ENCODE measurements around the gene GAST.
"Not testable (repeated sequence)": the region's sequence is repeated elsewhere in the genome, so short reads cannot be mapped to it uniquely, and the experiment has no call there.

Gene GAST

GRCh38 chr17:41711669-41712400 is at the start of gene GAST:
TSS of gene GAST (plus strand) at chr17:41712331. CDS start at chr17:41715437, 3,106 bp downstream.
- no peak for DNase-seq

- no peak for DNase-seq
Measured at GRCh38 chr17:41663451-41664171, 48.5 kb upstream of the GAST start.

GRCh38 chr17:41664172-41664457 is 48.0 kb upstream of the GAST start:
- DNase-seq, result no peak

- no peak for DNase-seq
Measured at GRCh38 chr17:41664587-41665565, 47.3 kb upstream of the GAST start.

- peak; percentile 70 to 82 for DNase-seq
Measured at GRCh38 chr17:41665566-41666236, 46.4 kb upstream of the GAST start.

GRCh38 chr17:41666237-41666641 is 45.9 kb upstream of the GAST start:
- peak; percentile 46 to 48 for DNase-seq

GRCh38 chr17:41666708-41667279 is 45.3 kb upstream of the GAST start:
- DNase-seq, result peak; percentile 66 to 82

GRCh38 chr17:41667280-41668041 is 44.7 kb upstream of the GAST start:
- DNase-seq, result peak; percentile 52 to 61

- DNase-seq, result no peak
Measured at GRCh38 chr17:41672153-41672552, 40.0 kb upstream of the GAST start.

GRCh38 chr17:41675157-41676057 is 36.7 kb upstream of the GAST start:
- not testable (repeated sequence) for DNase-seq

- DNase-seq, result no peak
Measured at GRCh38 chr17:41676058-41676419, 36.1 kb upstream of the GAST start.

- DNase-seq, result peak; percentile 27 to 39
Measured at GRCh38 chr17:41678411-41678906, 33.7 kb upstream of the GAST start.

GRCh38 chr17:41678907-41679739 is 33.0 kb upstream of the GAST start:
- no peak for DNase-seq

GRCh38 chr17:41679740-41680425 is 32.2 kb upstream of the GAST start:
- DNase-seq, result no peak

GRCh38 chr17:41680426-41681040 is 31.6 kb upstream of the GAST start:
- DNase-seq, result peak; percentile 59 to 74

- DNase-seq, result no peak
Measured at GRCh38 chr17:41681776-41682175, 30.4 kb upstream of the GAST start.

- DNase-seq, result no peak
Measured at GRCh38 chr17:41682631-41683030, 29.5 kb upstream of the GAST start.

GRCh38 chr17:41683441-41684007 is 28.6 kb upstream of the GAST start:
- no peak for DNase-seq
